Testis (tissue), 3 donors: ENCODE results near the gene RAD1. TPM values are rescaled to one million over a fixed set of nuclear protein-coding genes. Genes with fewer than 3 reads are reported as not detected.

ENCODE experiments used
- DNase-seq: peaks from one replicate; pipeline ENCODE4 v3.0.0-alpha.2; 2019
- H3K27ac ChIP-seq, 2 donors: fragments of 200-600 bp; sonication (generic); one replicate each; pipeline ENCODE4 v1.5.1; 2019
- H3K27me3 ChIP-seq: fragments of 200-600 bp; sonication (generic); one replicate; pipeline ENCODE4 v1.5.1; 2019
- H3K36me3 ChIP-seq: fragments of 200-600 bp; sonication (generic); one replicate; pipeline ENCODE4 v1.5.1; 2017; ENCODE audit warnings: low read depth; ENCODE audit errors: missing control alignments
- H3K4me1 ChIP-seq: fragments of 200-600 bp; sonication (generic); one replicate; pipeline ENCODE4 v1.5.1; 2019
- H3K4me3 ChIP-seq, 2 donors: fragments of 200-600 bp; sonication (generic); one replicate each; pipeline ENCODE4 v1.5.1; 2017 to 2019
- H3K9me3 ChIP-seq: fragments of 200-600 bp; sonication (generic); one replicate; pipeline ENCODE4 v1.5.1; 2017
- CTCF ChIP-seq, 3 experiments: fragments of 450-650 bp in 2 of 3; fragments of 200-600 bp in 1 of 3; sonication (generic) in 1 of 3; IDR thresholded peaks; one replicate each; pipeline ENCODE4 v1.5.1; 2016 to 2019; ENCODE audit warnings: antibody characterized with exemption in 3 of 3, mild to moderate bottlenecking in 2 of 3, moderate library complexity in 1 of 3
- POLR2A ChIP-seq: fragments of 450-650 bp; IDR thresholded peaks from one replicate; pipeline ENCODE4 v1.6.1; 2017; ENCODE audit warnings: antibody characterized with exemption, mild to moderate bottlenecking, moderate library complexity
- WGBS, 2 donors: methylation state at CpG; one replicate each; pipeline ENCODE4 v1.1.5; 2018; 5-methylcytosine and 5-hydroxymethylcytosine counted together
- intact Hi-C: fragments of 100-400 bp; cut with DNase I; formaldehyde crosslinking; loops from one replicate; pipeline ENCODE4 v1.15.1; 2023; ENCODE audit warnings: low total_unique reads
- polyA plus RNA-seq: library from polyadenylated mRNA; stranded (reverse); fragments of 350-450 nt; fragmentation: Illumina TruSeq; extraction: RNeasy Lipid Tissue Mini Kit (QIAGEN cat#74804); gene quantifications from one replicate; pipeline ENCODE4 v1.2.3, GENCODE V29; 2014; ENCODE audit warnings: low read depth, low replicate concordance; ENCODE audit not compliant: insufficient read depth
- total RNA-seq, 2 donors: library from RNA; depleted of rRNA; stranded (reverse); fragments of >200 nt; gene quantifications; one replicate each; pipeline ENCODE4 v1.2.3, GENCODE V29; 2016

Gene RAD1
- total and polyA plus RNA-seq, 3 donors from 2014 or later = 41.4 to 45.7 (median 45.5) TPM

DNA sequence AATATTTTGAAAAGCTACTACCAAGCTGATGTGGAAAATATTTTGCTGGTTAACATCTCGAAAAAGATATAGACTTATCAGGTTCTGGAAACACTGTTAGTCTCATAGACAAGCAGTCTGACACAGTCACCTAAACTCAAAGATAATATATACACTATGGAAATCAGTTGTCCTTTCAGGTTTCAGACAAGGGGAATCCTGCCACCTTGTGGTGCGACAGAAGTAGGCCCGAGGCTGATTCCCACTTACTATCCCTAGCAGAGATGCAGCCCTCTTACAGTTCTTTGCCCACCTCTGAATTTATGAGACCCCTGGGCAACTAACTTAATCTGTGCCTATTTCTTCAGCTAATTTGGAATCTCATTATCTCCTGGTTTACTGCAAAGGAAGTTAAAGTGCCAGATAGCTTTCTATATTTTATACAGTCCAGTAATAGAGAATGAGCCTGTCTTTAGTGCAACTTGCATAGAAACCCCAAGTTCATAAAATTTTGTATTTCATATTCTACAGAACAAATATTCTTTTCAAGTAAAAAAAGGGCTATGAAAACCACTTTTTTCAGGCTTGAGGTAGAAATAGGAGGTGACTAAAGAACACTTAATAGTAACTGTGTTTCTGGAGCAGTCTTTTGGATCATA, 16.9 kb downstream of the RAD1 start:
- intact Hi-C loops = loop anchor here (5.0 kb wide), 1 partner anchor 411 kb away; no protein-coding TSS in a partner anchor
- Histone ChIP-seq H3K27ac (no peak overlapping the region), H3K36me3 (no peaks in the 10 kb centered on the region), H3K27me3 (no peaks in the 10 kb centered on the region), H3K4me1 (no peaks in the 10 kb centered on the region), H3K4me3 (no peak overlapping the region), H3K9me3 (no peaks in the 10 kb centered on the region)
- no peak for TF ChIP-seq POLR2A
- TF ChIP-seq CTCF (IDR thresholded peaks at IDR 0.05) = peak; percentile 79 to 83 (median 82)
- 17 to 29% methylated on average over 3 of the region's 3 CpGs for WGBS, 2 donors
- DNase-seq = peak; percentile 85

GRCh38 chr5:34897646-34898045, 17.7 kb downstream of the RAD1 start:
- H3K4me1 ChIP-seq = no peaks in the 10 kb centered on the region
- H3K27me3 ChIP-seq = no peaks in the 10 kb centered on the region
- no peak for DNase-seq
- H3K9me3 ChIP-seq = no peaks in the 10 kb centered on the region
- TF ChIP-seq POLR2A (no peak), CTCF (IDR thresholded peaks at IDR 0.05) (no peak)
- no peaks in the 10 kb centered on the region for H3K36me3 ChIP-seq
- no peak overlapping the region for H3K4me3 ChIP-seq
- no peak overlapping the region for H3K27ac ChIP-seq
- intact Hi-C loops = loop anchor here (5.0 kb wide), 1 partner anchor 410 kb away; no protein-coding TSS in a partner anchor

DNA sequence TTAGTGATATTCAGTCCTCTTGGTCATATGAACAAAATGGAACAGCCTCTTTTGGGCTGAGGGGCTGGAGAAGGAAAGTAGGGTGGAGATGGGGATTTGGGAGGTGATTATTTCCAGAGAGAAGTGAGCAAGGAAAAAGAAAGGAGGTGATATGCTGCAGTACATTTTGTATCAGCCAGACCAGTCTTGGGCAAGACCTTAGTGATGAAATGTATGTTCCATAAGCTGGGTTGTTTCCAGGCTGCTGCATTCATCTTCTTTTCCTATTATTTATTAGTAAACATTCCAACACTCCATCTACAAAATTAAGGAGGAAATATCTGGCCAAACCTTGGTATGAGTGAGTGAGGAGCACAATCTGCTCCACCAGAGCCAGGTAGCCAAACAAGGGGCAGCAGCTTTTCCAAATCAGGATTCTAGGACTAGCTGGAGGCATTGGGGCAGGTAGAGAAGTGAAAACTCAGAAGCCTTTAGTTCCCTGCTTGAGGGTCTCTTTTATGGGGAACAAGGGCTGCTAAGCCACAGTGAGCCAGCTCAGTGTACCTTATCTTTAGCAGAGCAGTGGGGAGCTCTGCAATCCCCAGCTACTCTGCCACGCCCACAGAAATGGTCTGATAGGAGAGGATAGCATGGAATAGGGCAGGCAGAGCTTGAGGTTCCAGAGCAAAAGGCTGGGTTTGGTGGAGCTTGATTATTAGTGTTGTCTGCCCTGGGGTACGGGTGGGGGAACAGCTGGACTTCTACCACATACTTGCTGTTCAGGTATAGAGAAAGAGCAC, 19.5 kb downstream of the RAD1 start:
- no peaks in the 10 kb centered on the region for H3K9me3 ChIP-seq
- no peaks in the 10 kb centered on the region for H3K36me3 ChIP-seq
- no peak overlapping the region for H3K4me3 ChIP-seq
- no peaks in the 10 kb centered on the region for H3K4me1 ChIP-seq
- H3K27me3 ChIP-seq = no peaks in the 10 kb centered on the region
- 85 to 91% methylated on average over 2 of the region's 2 CpGs for WGBS, 2 donors
- no peak overlapping the region for H3K27ac ChIP-seq
- no peak for DNase-seq
- TF ChIP-seq CTCF (IDR thresholded peaks at IDR 0.05) (no peak), POLR2A (no peak)
- intact Hi-C loops = loop anchor here (5.0 kb wide), 1 partner anchor 409 kb away; no protein-coding TSS in a partner anchor

DNA sequence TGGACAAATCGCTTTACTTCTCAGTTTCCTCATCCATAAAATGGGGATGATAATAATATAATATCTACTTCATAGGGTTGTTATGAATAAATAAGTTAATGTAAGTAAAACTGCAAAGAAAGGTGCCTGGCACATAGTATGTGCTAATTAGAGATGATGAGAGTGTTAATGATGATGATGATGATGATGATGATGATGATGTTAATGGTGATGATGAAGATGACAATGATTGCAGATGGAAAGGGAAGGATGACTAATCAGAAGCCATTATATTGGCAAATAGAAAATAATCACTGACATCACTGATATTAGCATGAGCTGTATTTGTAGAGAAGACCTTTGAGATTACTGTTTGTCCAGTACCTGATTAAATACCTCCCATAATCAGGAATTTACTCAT, 20.6 kb downstream of the RAD1 start:
- H3K27ac ChIP-seq = no peak overlapping the region
- no peaks in the 10 kb centered on the region for H3K4me1 ChIP-seq
- intact Hi-C loops = loop anchor here (5.0 kb wide), 1 partner anchor 407 kb away; no protein-coding TSS in a partner anchor
- no peaks in the 10 kb centered on the region for H3K9me3 ChIP-seq
- no peaks in the 10 kb centered on the region for H3K27me3 ChIP-seq
- no peaks in the 10 kb centered on the region for H3K36me3 ChIP-seq
- TF ChIP-seq CTCF (IDR thresholded peaks at IDR 0.05) (no peak), POLR2A (no peak)
- H3K4me3 ChIP-seq = no peak overlapping the region
- no peak for DNase-seq
- WGBS, 2 donors = 81 to 93% methylated on average over 1 of the region's 1 CpG
